HEK293 (cell line): ENCODE measurements around the gene NRP2.

Experiments used
- CTCF ChIA-PET: fragments of 350-600 bp; formaldehyde crosslinking; extraction: SDS; loops from one replicate; lab custom pipeline; 2021; ENCODE audit warnings: antibody characterized with exemption; lab: Yijun Ruan, JAX
- POLR2A ChIA-PET: fragments of 300-600 bp; formaldehyde crosslinking; extraction: SDS; loops from one replicate; lab custom pipeline; 2020; ENCODE audit warnings: antibody characterized with exemption, inconsistent platforms; lab: Yijun Ruan, JAX
- H3K27ac ChIP-seq: fragments of 200-500 bp; sonication (Bioruptor generic); 2 replicates; pipeline ENCODE4 v1.5.1; 2014; ENCODE audit warnings: low read depth, low read length, control low read depth, inconsistent platforms; ENCODE audit errors: extremely low read depth
- H3K36me3 ChIP-seq, 2 experiments: fragments of 200-500 bp in 1 of 2; sonication (Bioruptor generic) in 1 of 2; 1 replicate in 1 of 2; 2 replicates in 1 of 2; pipeline ENCODE4 v1.5.1; 2014 to 2017; ENCODE audit warnings: inconsistent platforms in 2 of 2, low read length in 2 of 2; ENCODE audit not compliant: control insufficient read depth in 2 of 2, insufficient read depth in 1 of 2
- H3K4me1 ChIP-seq: fragments of 200-500 bp; sonication (Bioruptor generic); 2 replicates; pipeline ENCODE4 v1.5.1; 2014; ENCODE audit warnings: mild to moderate bottlenecking, low read length, inconsistent platforms; ENCODE audit not compliant: control insufficient read depth, insufficient read depth
- H3K4me3 ChIP-seq: 2 replicates; pipeline ENCODE4 v1.5.1; 2011; ENCODE audit warnings: low read depth, mild to moderate bottlenecking, control low read depth, low read length, moderate library complexity
- H3K9me3 ChIP-seq: fragments of 200-500 bp; sonication (Bioruptor generic); 2 replicates; pipeline ENCODE4 v1.5.1; 2014; ENCODE audit warnings: low read depth, low read length, inconsistent platforms; ENCODE audit not compliant: control insufficient read depth, insufficient read depth
- ATF2 ChIP-seq: fragments of 450-650 bp; formaldehyde crosslinking; IDR thresholded peaks from 2 replicates; pipeline ENCODE4 v1.5.1; 2016; ENCODE audit warnings: missing biosample characterization, missing genetic modification characterization, low read depth
- GLI4 ChIP-seq: fragments of 450-650 bp; formaldehyde crosslinking; IDR thresholded peaks from 2 replicates; pipeline ENCODE4 v1.5.1; 2016; ENCODE audit warnings: missing biosample characterization, missing genetic modification characterization
- IKZF3 ChIP-seq: fragments of 450-650 bp; IDR thresholded peaks from 2 replicates; pipeline ENCODE4 v1.5.0; 2018; ENCODE audit warnings: missing biosample characterization, mild to moderate bottlenecking, missing genetic modification characterization, moderate library complexity
- PRDM10 ChIP-seq: fragments of 450-650 bp; formaldehyde crosslinking; IDR thresholded peaks from 2 replicates; pipeline ENCODE4 v1.5.1; 2016; ENCODE audit warnings: missing biosample characterization, missing genetic modification characterization
- SCRT1 ChIP-seq: fragments of 450-650 bp; formaldehyde crosslinking; IDR thresholded peaks from 2 replicates; pipeline ENCODE4 v1.5.1; 2016; ENCODE audit warnings: missing biosample characterization, missing genetic modification characterization, borderline replicate concordance
- ZBTB17 ChIP-seq: fragments of 450-650 bp; formaldehyde crosslinking; IDR thresholded peaks from 2 replicates; pipeline ENCODE4 v1.5.1; 2016; ENCODE audit warnings: missing biosample characterization, missing genetic modification characterization
- ZFP3 ChIP-seq: fragments of 450-650 bp; formaldehyde crosslinking; IDR thresholded peaks from 2 replicates; pipeline ENCODE4 v1.5.1; 2016; ENCODE audit warnings: low read depth, missing biosample characterization, missing genetic modification characterization
- ZNF140 ChIP-seq: fragments of 450-650 bp; formaldehyde crosslinking; IDR thresholded peaks from 2 replicates; pipeline ENCODE4 v1.5.1; 2016; ENCODE audit warnings: missing biosample characterization, missing genetic modification characterization
- ZNF174 ChIP-seq: fragments of 450-650 bp; formaldehyde crosslinking; IDR thresholded peaks from 2 replicates; pipeline ENCODE4 v1.5.0; 2017; ENCODE audit warnings: missing biosample characterization, mild to moderate bottlenecking, missing genetic modification characterization
- ZNF24 ChIP-seq: fragments of 450-650 bp; formaldehyde crosslinking; IDR thresholded peaks from 2 replicates; pipeline ENCODE4 v1.5.1; 2016; ENCODE audit warnings: missing biosample characterization, missing genetic modification characterization
- ZNF302 ChIP-seq: fragments of 450-650 bp; formaldehyde crosslinking; IDR thresholded peaks from 2 replicates; pipeline ENCODE4 v1.5.1; 2016; ENCODE audit warnings: missing biosample characterization, missing genetic modification characterization, low read depth
- ZNF350 ChIP-seq: fragments of 450-650 bp; formaldehyde crosslinking; IDR thresholded peaks from 2 replicates; pipeline ENCODE4 v1.5.0; 2017; ENCODE audit warnings: missing biosample characterization, mild to moderate bottlenecking, missing genetic modification characterization
- ZNF362 ChIP-seq: fragments of 450-650 bp; formaldehyde crosslinking; IDR thresholded peaks from 2 replicates; pipeline ENCODE4 v1.5.1; 2016; ENCODE audit warnings: missing biosample characterization, missing genetic modification characterization
- ZNF426 ChIP-seq: fragments of 450-650 bp; formaldehyde crosslinking; IDR thresholded peaks from 2 replicates; pipeline ENCODE4 v1.5.1; 2017; ENCODE audit warnings: missing biosample characterization, missing genetic modification characterization, mild to moderate bottlenecking, inconsistent platforms, moderate library complexity
- ZNF48 ChIP-seq: fragments of 450-650 bp; formaldehyde crosslinking; IDR thresholded peaks from 2 replicates; pipeline ENCODE4 v1.5.1; 2016; ENCODE audit warnings: missing biosample characterization, missing genetic modification characterization
- ZNF510 ChIP-seq: fragments of 450-650 bp; formaldehyde crosslinking; IDR thresholded peaks from 2 replicates; pipeline ENCODE4 v1.5.1; 2018; ENCODE audit warnings: mild to moderate bottlenecking, missing genetic modification characterization, missing biosample characterization; ENCODE audit not compliant: insufficient replicate concordance
- ZNF529 ChIP-seq: fragments of 450-650 bp; formaldehyde crosslinking; IDR thresholded peaks from 2 replicates; pipeline ENCODE4 v1.5.1; 2017; ENCODE audit warnings: missing genetic modification characterization, missing biosample characterization; ENCODE audit not compliant: insufficient replicate concordance
- ZNF544 ChIP-seq: fragments of 450-650 bp; formaldehyde crosslinking; IDR thresholded peaks from 2 replicates; pipeline ENCODE4 v1.5.0; 2017; ENCODE audit warnings: missing biosample characterization, missing genetic modification characterization
- ZNF548 ChIP-seq: fragments of 450-650 bp; formaldehyde crosslinking; IDR thresholded peaks from 2 replicates; pipeline ENCODE4 v1.5.1; 2016; ENCODE audit warnings: missing biosample characterization, missing genetic modification characterization
- ZNF549 ChIP-seq: fragments of 450-650 bp; IDR thresholded peaks from 2 replicates; pipeline ENCODE4 v1.5.1; 2018; ENCODE audit warnings: missing biosample characterization, missing genetic modification characterization, mild to moderate bottlenecking, inconsistent platforms, moderate library complexity
- ZNF561 ChIP-seq: fragments of 450-650 bp; IDR thresholded peaks from 2 replicates; pipeline ENCODE4 v1.5.1; 2018; ENCODE audit warnings: missing biosample characterization, missing genetic modification characterization, borderline replicate concordance
- ZNF639 ChIP-seq: fragments of 450-650 bp; formaldehyde crosslinking; IDR thresholded peaks from 2 replicates; pipeline ENCODE4 v1.5.1; 2016; ENCODE audit warnings: missing biosample characterization, missing genetic modification characterization
- ZNF645 ChIP-seq: fragments of 450-650 bp; formaldehyde crosslinking; IDR thresholded peaks from 2 replicates; pipeline ENCODE4; 2016; ENCODE audit warnings: missing biosample characterization, missing genetic modification characterization
- ZNF660 ChIP-seq: fragments of 450-650 bp; IDR thresholded peaks from 2 replicates; pipeline ENCODE4 v1.5.1; 2018; ENCODE audit warnings: missing biosample characterization, mild to moderate bottlenecking, missing genetic modification characterization
- ZNF785 ChIP-seq: fragments of 450-650 bp; formaldehyde crosslinking; IDR thresholded peaks from 2 replicates; pipeline ENCODE4 v1.5.1; 2016; ENCODE audit warnings: missing biosample characterization, missing genetic modification characterization
- ZSCAN16 ChIP-seq: fragments of 450-650 bp; formaldehyde crosslinking; IDR thresholded peaks from 2 replicates; pipeline ENCODE4 v1.5.1; 2016; ENCODE audit warnings: missing biosample characterization, missing genetic modification characterization

The NRP2 gene

GRCh38 chr2:205732314-205732713 lies 50.0 kb downstream of the NRP2 start (continued):
- TF ChIP-seq ZNF645 (tag by site-specific recombination) = no peak
- no peak for TF ChIP-seq ZNF561 (tag by site-specific recombination)
- TF ChIP-seq ZNF510 (tag by site-specific recombination) = no peak

- H3K27ac ChIP-seq = no peak overlapping the region
- H3K36me3 ChIP-seq = peaks cover 0 to 31% of the 10 kb centered on the region in 2 experiments; a peak in 1 of 3 replicates
- H3K4me1 ChIP-seq = no peaks in the 10 kb centered on the region
- CTCF ChIA-PET = interaction anchor here (0.6 kb wide), 1 partner anchor 17 kb away, joined by 3 read pairs; no protein-coding TSS in a partner anchor
- H3K4me3 ChIP-seq = no peak overlapping the region
- no peaks in the 10 kb centered on the region for H3K9me3 ChIP-seq
- TF ChIP-seq ZNF639 (tag by site-specific recombination) (no peak), ZNF660 (no peak), IKZF3 (tag by site-specific recombination) (no peak), ZFP3 (no peak), ZNF549 (tag by site-specific recombination) (no peak), ZNF140 (tag by site-specific recombination) (no peak), PRDM10 (tag by site-specific recombination) (no peak), ZNF426 (no peak), ZNF174 (tag by site-specific recombination) (no peak)
- POLR2A ChIA-PET = no interaction called here
These were observed 50.8 kb downstream of the NRP2 start for GRCh38 chr2:205733082-205733481.

- POLR2A ChIA-PET = no interaction called here
- Histone ChIP-seq H3K4me3 (no peak overlapping the region), H3K36me3 (peaks cover 0 to 25% of the 10 kb centered on the region in 2 experiments; a peak in 1 of 3 replicates)
- TF ChIP-seq ZNF529 (tag by site-specific recombination) (no peak), ZBTB17 (tag by site-specific recombination) (no peak), ZSCAN16 (no peak), ZNF785 (tag by site-specific recombination) (no peak), ZNF302 (no peak), ZNF350 (tag by site-specific recombination) (no peak), ZNF362 (tag by site-specific recombination) (no peak), ZNF544 (tag by site-specific recombination) (no peak), ZNF24 (tag by site-specific recombination) (no peak), SCRT1 (tag by site-specific recombination) (no peak), ATF2 (tag by site-specific recombination) (no peak), GLI4 (tag by site-specific recombination) (no peak), ZNF548 (tag by site-specific recombination) (no peak), ZNF48 (tag by site-specific recombination) (no peak)
- TF ChIP-seq, all 188 proteins: peak for 0
- H3K27ac ChIP-seq = no peak overlapping the region
- H3K4me1 ChIP-seq = no peaks in the 10 kb centered on the region
- CTCF ChIA-PET = no interaction called here
- no peaks in the 10 kb centered on the region for H3K9me3 ChIP-seq
These were observed 51.3 kb downstream of the NRP2 start for GRCh38 chr2:205733648-205734047.
